ENCODE results near the gene PFKFB3.
A peak's percentile ranks its signal among the peaks of the same experiment; 100 is the strongest.
"Not testable (repeated sequence)": the region's sequence is repeated elsewhere in the genome, so short reads cannot be mapped to it uniquely, and the experiment has no call there.

PFKFB3 gene

DNA sequence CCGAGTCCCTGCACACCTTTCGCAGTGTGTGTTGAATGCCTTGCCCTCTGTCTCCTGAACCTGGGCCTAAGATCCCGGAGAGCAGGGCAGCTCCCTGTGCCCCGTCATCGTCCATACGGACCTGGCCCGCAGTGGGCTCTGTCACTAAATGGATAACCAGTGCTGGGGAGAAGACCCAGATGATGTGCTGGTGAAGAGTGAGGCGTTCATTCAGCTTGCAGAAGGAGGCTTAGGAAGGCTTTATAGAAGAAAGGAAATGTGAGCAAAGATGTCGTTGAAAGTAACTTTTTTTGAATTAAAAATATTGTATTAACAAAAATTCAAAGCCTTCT, 34.4 kb downstream of the PFKFB3 start:
- H3K4me3 ChIP-seq (ENCODE audit: severe bottlenecking) = no peak overlapping the region
- no peak for DNase-seq (ENCODE audit: low spot score)
- H3K36me3 ChIP-seq (ENCODE audit: low read depth) = peaks cover 29% of the 10 kb centered on the region
- no peaks in the 10 kb centered on the region for H3K27me3 ChIP-seq (ENCODE audit: insufficient read depth, poor library complexity, severe bottlenecking)
- peaks cover 3% of the 10 kb centered on the region for H3K4me1 ChIP-seq (ENCODE audit: insufficient read depth, poor library complexity, severe bottlenecking)
- no peak overlapping the region for H3K27ac ChIP-seq (ENCODE audit: poor library complexity, severe bottlenecking)
- no peak for ATAC-seq (ENCODE audit: low read depth)
- TF ChIP-seq, protein P1, sequence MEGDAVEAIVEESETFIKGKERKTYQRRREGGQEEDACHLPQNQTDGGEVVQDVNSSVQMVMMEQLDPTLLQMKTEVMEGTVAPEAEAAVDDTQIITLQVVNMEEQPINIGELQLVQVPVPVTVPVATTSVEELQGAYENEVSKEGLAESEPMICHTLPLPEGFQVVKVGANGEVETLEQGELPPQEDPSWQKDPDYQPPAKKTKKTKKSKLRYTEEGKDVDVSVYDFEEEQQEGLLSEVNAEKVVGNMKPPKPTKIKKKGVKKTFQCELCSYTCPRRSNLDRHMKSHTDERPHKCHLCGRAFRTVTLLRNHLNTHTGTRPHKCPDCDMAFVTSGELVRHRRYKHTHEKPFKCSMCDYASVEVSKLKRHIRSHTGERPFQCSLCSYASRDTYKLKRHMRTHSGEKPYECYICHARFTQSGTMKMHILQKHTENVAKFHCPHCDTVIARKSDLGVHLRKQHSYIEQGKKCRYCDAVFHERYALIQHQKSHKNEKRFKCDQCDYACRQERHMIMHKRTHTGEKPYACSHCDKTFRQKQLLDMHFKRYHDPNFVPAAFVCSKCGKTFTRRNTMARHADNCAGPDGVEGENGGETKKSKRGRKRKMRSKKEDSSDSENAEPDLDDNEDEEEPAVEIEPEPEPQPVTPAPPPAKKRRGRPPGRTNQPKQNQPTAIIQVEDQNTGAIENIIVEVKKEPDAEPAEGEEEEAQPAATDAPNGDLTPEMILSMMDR (IDR thresholded peaks at IDR 0.05; ENCODE audit: poor library complexity, severe bottlenecking) = no peak
- no peaks in the 10 kb centered on the region for H3K9me3 ChIP-seq (ENCODE audit: severe bottlenecking)

DNA sequence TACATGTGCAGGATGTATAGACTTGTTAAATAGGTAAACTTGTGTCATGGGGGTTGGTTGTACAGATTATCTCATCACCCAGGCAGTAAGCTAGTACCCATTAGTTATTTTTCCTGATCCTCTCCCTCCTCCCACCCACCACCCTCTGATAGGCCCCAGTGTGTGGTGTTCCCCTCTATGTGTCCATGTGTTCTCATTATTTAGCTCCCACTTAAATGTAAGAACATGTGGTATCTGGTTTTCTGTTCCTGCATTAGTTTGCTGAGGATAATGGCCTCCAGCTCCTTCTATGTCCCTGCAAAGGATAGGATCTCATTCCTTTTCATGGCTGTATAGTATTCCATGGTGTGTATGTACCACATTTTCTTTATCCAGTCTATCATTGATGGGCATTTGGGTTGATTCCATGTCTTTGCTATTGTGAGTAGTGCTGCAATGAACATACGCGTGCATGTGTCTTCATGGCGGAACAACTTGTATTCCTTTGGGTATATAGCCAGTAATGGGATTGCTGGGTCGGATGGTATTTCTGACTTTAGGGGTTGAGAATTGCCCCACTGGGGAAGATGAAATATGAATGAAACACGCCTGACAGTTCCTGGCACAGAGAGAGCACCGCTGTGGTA, 36.0 kb downstream of the PFKFB3 start:
- H3K9me3 ChIP-seq (ENCODE audit: severe bottlenecking); DNase-seq (ENCODE audit: low spot score); ATAC-seq (ENCODE audit: low read depth); H3K4me1 ChIP-seq (ENCODE audit: insufficient read depth, poor library complexity, severe bottlenecking); H3K27me3 ChIP-seq (ENCODE audit: insufficient read depth, poor library complexity, severe bottlenecking); H3K4me3 ChIP-seq (ENCODE audit: severe bottlenecking): not testable (repeated sequence)
- H3K27ac ChIP-seq (ENCODE audit: poor library complexity, severe bottlenecking) = peak overlapping the region; percentile 69
- H3K36me3 ChIP-seq (ENCODE audit: low read depth) = peaks cover 15% of the 10 kb centered on the region

DNA sequence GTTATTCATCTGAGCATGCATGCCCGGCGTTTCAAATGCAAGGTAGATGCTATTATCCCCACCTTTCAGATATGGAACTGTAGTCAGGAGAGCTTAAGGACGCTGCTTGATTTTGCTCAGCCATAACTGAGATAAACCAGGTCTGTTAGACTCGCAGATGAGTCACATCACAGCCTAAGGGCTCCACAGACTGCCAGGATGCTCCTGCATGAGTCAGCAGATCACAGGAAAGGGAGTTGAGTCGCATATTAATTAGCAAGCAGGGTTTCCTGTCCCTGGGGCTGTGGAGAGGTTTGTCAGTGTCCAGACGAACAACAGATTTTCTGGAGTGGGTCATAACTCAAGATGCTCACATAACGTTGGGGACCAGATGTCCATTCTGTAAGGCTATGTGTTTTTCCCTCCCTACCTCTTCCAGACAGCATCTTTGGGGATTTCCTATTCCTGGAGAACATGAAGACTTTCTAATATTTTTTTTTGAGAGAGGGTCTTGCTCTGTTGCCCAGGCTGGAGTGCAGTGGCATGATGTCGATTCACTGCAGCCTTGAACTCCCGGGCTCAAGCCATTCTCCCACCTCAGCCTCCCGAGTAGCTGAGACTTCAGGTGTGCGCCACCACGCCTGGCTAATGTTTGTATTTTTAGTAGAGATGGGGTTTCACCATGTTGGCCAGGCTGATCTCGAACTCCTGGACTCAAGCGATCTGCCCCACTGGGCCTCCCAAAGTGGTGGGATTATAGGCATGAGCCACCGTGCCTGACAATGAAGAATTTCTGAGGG, 36.7 kb downstream of the PFKFB3 start:
- Histone ChIP-seq H3K4me1 (ENCODE audit: insufficient read depth, poor library complexity, severe bottlenecking) (peaks cover 3% of the 10 kb centered on the region), H3K27ac (ENCODE audit: poor library complexity, severe bottlenecking) (peak overlapping the region; percentile 69), H3K36me3 (ENCODE audit: low read depth) (peaks cover 11% of the 10 kb centered on the region), H3K9me3 (ENCODE audit: severe bottlenecking) (no peaks in the 10 kb centered on the region), H3K4me3 (ENCODE audit: severe bottlenecking) (no peak overlapping the region), H3K27me3 (ENCODE audit: insufficient read depth, poor library complexity, severe bottlenecking) (no peaks in the 10 kb centered on the region)
- ATAC-seq (ENCODE audit: low read depth) = peak; percentile 98
- TF ChIP-seq, protein P1 (IDR thresholded peaks at IDR 0.05; ENCODE audit: poor library complexity, severe bottlenecking) = no peak
- peak; percentile 92 for DNase-seq (ENCODE audit: low spot score)

DNA sequence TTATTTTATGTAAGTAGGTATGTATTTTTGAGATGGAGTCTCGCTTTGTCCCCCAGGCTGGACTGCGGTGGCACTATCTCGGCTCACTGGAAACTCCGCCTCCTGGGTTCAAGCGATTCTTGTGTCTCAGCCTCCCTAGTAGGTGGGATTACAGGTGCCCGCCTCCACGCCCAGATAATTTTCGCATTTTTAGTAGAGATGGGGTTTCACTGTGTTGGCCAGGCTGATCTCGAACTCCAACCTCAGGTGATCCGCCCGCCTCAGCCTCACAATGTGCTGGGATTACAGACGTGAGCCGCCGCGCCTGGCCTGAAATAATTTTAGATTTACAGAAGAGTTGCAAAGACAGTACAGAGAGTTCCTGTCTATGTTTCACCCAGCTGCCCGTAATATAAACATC, 37.5 kb downstream of the PFKFB3 start:
- ATAC-seq (ENCODE audit: low read depth) (no peak), DNase-seq (ENCODE audit: low spot score) (no peak)
- TF ChIP-seq, protein P1 (IDR thresholded peaks at IDR 0.05; ENCODE audit: poor library complexity, severe bottlenecking) = no peak
- Histone ChIP-seq H3K27ac (ENCODE audit: poor library complexity, severe bottlenecking) (peak overlapping the region; percentile 69), H3K36me3 (ENCODE audit: low read depth) (peaks cover 2% of the 10 kb centered on the region), H3K9me3 (ENCODE audit: severe bottlenecking) (no peaks in the 10 kb centered on the region), H3K4me1 (ENCODE audit: insufficient read depth, poor library complexity, severe bottlenecking) (peaks cover 3% of the 10 kb centered on the region), H3K4me3 (ENCODE audit: severe bottlenecking) (no peak overlapping the region), H3K27me3 (ENCODE audit: insufficient read depth, poor library complexity, severe bottlenecking) (no peaks in the 10 kb centered on the region)

DNA sequence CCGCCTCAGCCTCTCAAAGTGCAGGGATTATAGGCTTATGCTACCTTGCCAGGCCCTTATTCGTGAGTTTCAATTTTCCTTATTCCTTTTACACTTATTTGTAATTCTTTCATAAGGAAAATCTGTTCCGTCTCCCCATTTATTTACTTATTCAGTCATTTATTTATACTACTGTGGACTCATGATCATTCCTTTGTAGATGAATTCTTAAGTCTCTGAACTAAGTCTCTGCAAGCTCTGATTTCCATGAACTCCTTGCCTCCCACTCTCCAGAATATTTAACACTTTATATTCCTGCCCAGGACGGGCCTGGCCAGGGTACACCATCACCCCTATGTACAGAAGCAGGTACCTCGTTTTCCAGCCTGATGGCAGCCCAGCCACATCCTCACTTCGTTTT, 39.4 kb downstream of the PFKFB3 start:
- H3K9me3 ChIP-seq (ENCODE audit: severe bottlenecking) = no peaks in the 10 kb centered on the region
- H3K36me3 ChIP-seq (ENCODE audit: low read depth) = no peaks in the 10 kb centered on the region
- DNase-seq (ENCODE audit: low spot score) (no peak), ATAC-seq (ENCODE audit: low read depth) (no peak)
- no peaks in the 10 kb centered on the region for H3K27me3 ChIP-seq (ENCODE audit: insufficient read depth, poor library complexity, severe bottlenecking)
- TF ChIP-seq, protein P1 (IDR thresholded peaks at IDR 0.05; ENCODE audit: poor library complexity, severe bottlenecking) = no peak
- H3K4me1 ChIP-seq (ENCODE audit: insufficient read depth, poor library complexity, severe bottlenecking) = peaks cover 3% of the 10 kb centered on the region
- no peak overlapping the region for H3K4me3 ChIP-seq (ENCODE audit: severe bottlenecking)
- H3K27ac ChIP-seq (ENCODE audit: poor library complexity, severe bottlenecking) = no peak overlapping the region
